ENCODE data around the gene TMEM109.

The TMEM109 gene

GRCh38 chr11:60927061-60927592 is 13.2 kb downstream of the TMEM109 start:
- DNase-seq (ENCODE audit: extremely low spot score) = no peak
- TF ChIP-seq FOXK2 (IDR thresholded peaks at IDR 0.05) = no peak
- TF ChIP-seq LEF1 (IDR thresholded peaks at IDR 0.05; ENCODE audit: borderline replicate concordance) = no peak
- no peak for TF ChIP-seq NFRKB (IDR thresholded peaks at IDR 0.05)
- no peak for TF ChIP-seq HDGF (IDR thresholded peaks at IDR 0.05; ENCODE audit: borderline replicate concordance)
- TF ChIP-seq SUZ12 (IDR thresholded peaks at IDR 0.05) = no peak
- TF ChIP-seq ZNF384 (IDR thresholded peaks at IDR 0.05) = no peak
- TF ChIP-seq ARNT (IDR thresholded peaks at IDR 0.05) = no peak
- TF ChIP-seq FOXM1 (IDR thresholded peaks at IDR 0.05; ENCODE audit: borderline replicate concordance) = no peak
- TF ChIP-seq CTBP1 (IDR thresholded peaks at IDR 0.05; ENCODE audit: borderline replicate concordance) = no peak
- TF ChIP-seq, protein P1, sequence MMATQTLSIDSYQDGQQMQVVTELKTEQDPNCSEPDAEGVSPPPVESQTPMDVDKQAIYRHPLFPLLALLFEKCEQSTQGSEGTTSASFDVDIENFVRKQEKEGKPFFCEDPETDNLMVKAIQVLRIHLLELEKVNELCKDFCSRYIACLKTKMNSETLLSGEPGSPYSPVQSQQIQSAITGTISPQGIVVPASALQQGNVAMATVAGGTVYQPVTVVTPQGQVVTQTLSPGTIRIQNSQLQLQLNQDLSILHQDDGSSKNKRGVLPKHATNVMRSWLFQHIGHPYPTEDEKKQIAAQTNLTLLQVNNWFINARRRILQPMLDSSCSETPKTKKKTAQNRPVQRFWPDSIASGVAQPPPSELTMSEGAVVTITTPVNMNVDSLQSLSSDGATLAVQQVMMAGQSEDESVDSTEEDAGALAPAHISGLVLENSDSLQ (IDR thresholded peaks at IDR 0.05) = no peak
- no peak for TF ChIP-seq SP1 (IDR thresholded peaks at IDR 0.05)
- TF ChIP-seq L3MBTL2 (conservative IDR thresholded peaks at IDR 0.05) = no peak
- no peak for TF ChIP-seq BHLHE40 (IDR thresholded peaks at IDR 0.05; ENCODE audit: borderline replicate concordance)
- no peak for TF ChIP-seq ELF4 (IDR thresholded peaks at IDR 0.05)
- TF ChIP-seq FOXA1 (IDR thresholded peaks at IDR 0.05) = no peak
- TF ChIP-seq TARDBP (IDR thresholded peaks at IDR 0.05) = no peak
- POLR2A ChIA-PET = interaction anchor here (0.6 to 2.1 kb wide), 2 partner anchors 14 to 21 kb away, joined by 3 to 8 read pairs; partner anchors contain the start of gene TMEM109

GRCh38 chr11:60927600-60927999 is 13.6 kb downstream of the TMEM109 start:
- DNase-seq (ENCODE audit: extremely low spot score) = no peak
- TF ChIP-seq CTBP1 (IDR thresholded peaks at IDR 0.05; ENCODE audit: borderline replicate concordance) = no peak
- TF ChIP-seq TARDBP (IDR thresholded peaks at IDR 0.05) = no peak
- TF ChIP-seq SUZ12 (IDR thresholded peaks at IDR 0.05) = no peak
- no peak for TF ChIP-seq ELF4 (IDR thresholded peaks at IDR 0.05)
- no peak for TF ChIP-seq L3MBTL2 (conservative IDR thresholded peaks at IDR 0.05)
- no peak for TF ChIP-seq NFRKB (IDR thresholded peaks at IDR 0.05)
- no peak for TF ChIP-seq BHLHE40 (IDR thresholded peaks at IDR 0.05; ENCODE audit: borderline replicate concordance)
- TF ChIP-seq SP1 (IDR thresholded peaks at IDR 0.05) = no peak
- TF ChIP-seq HDGF (IDR thresholded peaks at IDR 0.05; ENCODE audit: borderline replicate concordance) = no peak
- TF ChIP-seq LEF1 (IDR thresholded peaks at IDR 0.05; ENCODE audit: borderline replicate concordance) = no peak
- no peak for TF ChIP-seq FOXM1 (IDR thresholded peaks at IDR 0.05; ENCODE audit: borderline replicate concordance)
- TF ChIP-seq ZNF384 (IDR thresholded peaks at IDR 0.05) = no peak
- no peak for TF ChIP-seq FOXK2 (IDR thresholded peaks at IDR 0.05)
- TF ChIP-seq FOXA1 (IDR thresholded peaks at IDR 0.05) = no peak
- TF ChIP-seq ARNT (IDR thresholded peaks at IDR 0.05) = no peak
- TF ChIP-seq, protein P1 (IDR thresholded peaks at IDR 0.05) = no peak
- POLR2A ChIA-PET = interaction anchor here (2.1 kb wide), 1 partner anchor 14 kb away, joined by 8 read pairs; the partner anchor contains the start of gene TMEM109
- CTCF ChIA-PET = no interaction called here

More at GRCh38 chr11:60927061-60927592, 13.2 kb downstream of the TMEM109 start:
- CTCF ChIA-PET = no interaction called here

- no peak for TF ChIP-seq SP1 (IDR thresholded peaks at IDR 0.05)
- no peak for TF ChIP-seq BHLHE40 (IDR thresholded peaks at IDR 0.05; ENCODE audit: borderline replicate concordance)
- TF ChIP-seq L3MBTL2 (conservative IDR thresholded peaks at IDR 0.05) = no peak
- no peak for TF ChIP-seq FOXA1 (IDR thresholded peaks at IDR 0.05)
- no peak for DNase-seq (ENCODE audit: extremely low spot score)
- CTCF ChIA-PET = no interaction called here
- POLR2A ChIA-PET = interaction anchor here (2.1 kb wide), 1 partner anchor 15 kb away, joined by 8 read pairs; the partner anchor contains the start of gene TMEM109
Measured at GRCh38 chr11:60928563-60929001, 14.6 kb downstream of the TMEM109 start.

DNA sequence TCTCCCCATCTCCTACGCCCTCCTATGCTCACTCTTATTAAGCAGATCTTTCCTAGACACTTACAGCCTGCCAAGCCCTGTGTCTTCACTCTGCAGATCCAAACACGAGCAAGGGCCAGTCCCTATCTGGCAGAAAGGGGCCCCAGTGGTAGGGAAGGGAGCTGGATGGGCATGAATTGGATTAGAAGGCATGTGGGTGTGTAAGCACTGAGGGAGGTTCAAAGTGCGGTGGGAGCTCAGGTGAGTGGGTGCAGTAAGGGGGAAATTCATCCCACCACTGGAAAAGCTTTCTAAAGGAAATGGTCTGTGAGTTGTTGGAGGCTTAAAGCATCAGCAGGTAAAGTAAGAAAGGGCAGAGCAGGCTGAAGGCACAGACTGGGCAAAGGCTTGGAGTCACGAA is 15.8 kb downstream of the TMEM109 start:
- ChIA-PET POLR2A (no interaction called here), CTCF (interaction anchor here (1.0 kb wide), 1 partner anchor 30 kb away, joined by 3 read pairs; no protein-coding TSS in a partner anchor)

DNA sequence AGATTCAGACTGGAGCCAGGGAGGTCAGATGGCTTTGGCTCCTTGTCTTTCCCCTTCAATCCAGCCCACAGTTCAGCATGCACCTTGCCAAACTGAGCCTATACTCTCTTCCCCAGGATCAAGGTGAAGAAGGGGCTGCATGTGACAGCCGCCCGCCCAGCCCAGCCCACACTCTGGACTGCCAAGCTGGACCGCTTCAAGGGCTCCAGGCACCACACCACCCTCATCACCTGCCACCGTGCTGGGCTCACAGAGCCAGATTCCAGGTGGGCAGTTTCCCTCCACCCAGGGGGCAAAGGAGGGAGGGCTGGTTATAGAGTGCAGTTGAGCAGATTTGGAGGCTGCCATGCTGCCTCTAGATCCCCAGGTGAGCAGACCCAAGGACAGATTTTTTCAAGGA is 16.4 kb downstream of the TMEM109 start:
- POLR2A ChIA-PET = no interaction called here
- TF ChIP-seq SUZ12 (IDR thresholded peaks at IDR 0.05) (no peak), ARNT (IDR thresholded peaks at IDR 0.05) (no peak), LEF1 (IDR thresholded peaks at IDR 0.05; ENCODE audit: borderline replicate concordance) (no peak), ELF4 (IDR thresholded peaks at IDR 0.05) (no peak), L3MBTL2 (conservative IDR thresholded peaks at IDR 0.05) (no peak), ZNF384 (IDR thresholded peaks at IDR 0.05) (no peak), FOXK2 (IDR thresholded peaks at IDR 0.05) (no peak), FOXA1 (IDR thresholded peaks at IDR 0.05) (no peak), BHLHE40 (IDR thresholded peaks at IDR 0.05; ENCODE audit: borderline replicate concordance) (no peak), CTBP1 (IDR thresholded peaks at IDR 0.05; ENCODE audit: borderline replicate concordance) (no peak), TARDBP (IDR thresholded peaks at IDR 0.05) (no peak), FOXM1 (IDR thresholded peaks at IDR 0.05; ENCODE audit: borderline replicate concordance) (no peak), SP1 (IDR thresholded peaks at IDR 0.05) (no peak), NFRKB (IDR thresholded peaks at IDR 0.05) (no peak), HDGF (IDR thresholded peaks at IDR 0.05; ENCODE audit: borderline replicate concordance) (no peak)
- TF ChIP-seq, protein P1 (IDR thresholded peaks at IDR 0.05) = no peak
- CTCF ChIA-PET = interaction anchor here (1.0 kb wide), 1 partner anchor 31 kb away, joined by 3 read pairs; no protein-coding TSS in a partner anchor
- DNase-seq (ENCODE audit: extremely low spot score) = no peak

More for the DNA sequence above, 15.8 kb downstream of the TMEM109 start:
- no peak for TF ChIP-seq L3MBTL2 (conservative IDR thresholded peaks at IDR 0.05)
- TF ChIP-seq FOXK2 (IDR thresholded peaks at IDR 0.05) = no peak
- no peak for TF ChIP-seq SP1 (IDR thresholded peaks at IDR 0.05)
- no peak for TF ChIP-seq LEF1 (IDR thresholded peaks at IDR 0.05; ENCODE audit: borderline replicate concordance)
- TF ChIP-seq CTBP1 (IDR thresholded peaks at IDR 0.05; ENCODE audit: borderline replicate concordance) = no peak
- TF ChIP-seq, protein P1 (IDR thresholded peaks at IDR 0.05) = no peak
- TF ChIP-seq SUZ12 (IDR thresholded peaks at IDR 0.05) = no peak
- no peak for TF ChIP-seq ZNF384 (IDR thresholded peaks at IDR 0.05)
- TF ChIP-seq NFRKB (IDR thresholded peaks at IDR 0.05) = no peak
- no peak for DNase-seq (ENCODE audit: extremely low spot score)

Measured in HEK293T (cell line).